ENCODE data around the gene CENPM.

Gene CENPM

DNA sequence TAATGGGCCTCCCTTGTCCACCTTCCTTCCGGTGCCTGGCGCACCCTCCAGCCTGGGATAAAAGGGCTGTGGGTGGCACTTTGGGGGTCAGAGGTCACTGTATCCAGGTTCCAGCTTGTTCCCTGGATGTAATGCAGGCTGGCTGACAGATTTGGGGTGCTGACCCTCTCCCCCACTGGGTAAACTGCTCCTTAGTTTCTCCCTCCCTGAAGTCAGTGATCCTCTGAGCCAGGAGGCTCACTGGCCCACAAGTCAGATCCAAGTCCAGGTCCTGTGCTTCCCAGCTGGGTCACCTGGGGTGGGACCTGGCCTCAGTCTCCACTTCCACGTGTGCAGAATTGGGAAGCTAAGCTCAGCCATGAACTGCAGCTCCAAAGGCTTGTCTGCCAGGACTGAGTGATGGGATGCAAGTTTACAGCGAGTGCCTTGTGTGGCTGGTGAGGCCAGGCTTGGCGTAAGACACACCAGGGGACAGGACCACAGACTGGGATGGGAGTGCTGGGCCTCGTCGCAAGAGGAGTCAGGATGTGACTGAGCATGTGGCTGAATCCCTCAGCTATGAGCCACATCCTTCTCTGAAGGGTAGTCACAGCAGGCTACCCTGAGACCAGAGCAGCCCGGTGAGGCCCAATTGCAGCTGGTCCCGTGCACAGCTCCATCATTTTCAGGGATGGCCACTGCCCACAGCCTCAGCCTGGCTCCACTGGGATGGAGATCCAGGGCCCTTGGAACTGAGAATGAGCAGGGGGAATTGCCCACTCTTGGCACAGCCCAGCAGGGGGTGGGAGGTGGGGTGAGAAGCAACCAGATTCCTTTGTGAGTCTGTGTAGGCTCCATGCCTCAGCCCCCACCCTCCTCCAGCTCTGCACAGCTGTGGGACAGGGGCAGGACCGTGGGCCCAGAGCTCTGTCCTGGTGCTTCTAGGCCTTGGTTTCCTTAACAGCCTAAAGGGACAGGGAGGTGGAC lies 39.2 kb downstream of the CENPM start:
- Mint-ChIP-seq H3K9me3 (no peaks in the 10 kb centered on the region), H3K4me3 (no peak overlapping the region), H3K36me3 (ENCODE audit: low read depth) (peaks cover 45% of the 10 kb centered on the region), H3K4me1 (ENCODE audit: low read depth) (peaks cover 36% of the 10 kb centered on the region), H3K27ac (peak overlapping the region; percentile 66), H3K27me3 (peaks cover 25% of the 10 kb centered on the region)
- DNase-seq, result peak; percentile 50

DNA sequence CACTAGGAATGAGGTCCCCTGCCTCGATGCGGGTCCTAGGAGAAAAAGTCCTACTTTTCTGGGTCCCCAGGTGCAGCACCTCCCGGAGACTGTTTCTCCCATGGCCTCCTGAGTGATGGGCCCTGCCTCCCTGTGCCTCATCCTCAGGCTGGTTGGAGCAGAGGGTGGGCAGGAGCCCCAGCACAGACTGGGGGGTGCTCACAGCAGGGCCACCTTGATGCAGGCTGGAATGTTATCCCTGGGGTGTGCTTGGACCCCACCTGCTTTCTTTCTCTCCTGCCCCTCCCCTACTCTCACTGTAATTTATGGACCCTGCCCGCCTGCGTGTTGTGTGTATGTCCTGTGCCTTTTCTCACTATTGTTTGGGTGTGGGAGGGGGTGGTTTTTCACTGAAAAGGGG lies 40.1 kb downstream of the CENPM start:
- H3K27ac Mint-ChIP-seq, result no peak overlapping the region
- H3K27me3 Mint-ChIP-seq, result peaks cover 16% of the 10 kb centered on the region
- H3K4me3 Mint-ChIP-seq, result no peak overlapping the region
- no peak for DNase-seq
- H3K36me3 Mint-ChIP-seq (ENCODE audit: low read depth), result peaks cover 54% of the 10 kb centered on the region
- H3K4me1 Mint-ChIP-seq (ENCODE audit: low read depth), result peaks cover 30% of the 10 kb centered on the region
- no peaks in the 10 kb centered on the region for H3K9me3 Mint-ChIP-seq

DNA sequence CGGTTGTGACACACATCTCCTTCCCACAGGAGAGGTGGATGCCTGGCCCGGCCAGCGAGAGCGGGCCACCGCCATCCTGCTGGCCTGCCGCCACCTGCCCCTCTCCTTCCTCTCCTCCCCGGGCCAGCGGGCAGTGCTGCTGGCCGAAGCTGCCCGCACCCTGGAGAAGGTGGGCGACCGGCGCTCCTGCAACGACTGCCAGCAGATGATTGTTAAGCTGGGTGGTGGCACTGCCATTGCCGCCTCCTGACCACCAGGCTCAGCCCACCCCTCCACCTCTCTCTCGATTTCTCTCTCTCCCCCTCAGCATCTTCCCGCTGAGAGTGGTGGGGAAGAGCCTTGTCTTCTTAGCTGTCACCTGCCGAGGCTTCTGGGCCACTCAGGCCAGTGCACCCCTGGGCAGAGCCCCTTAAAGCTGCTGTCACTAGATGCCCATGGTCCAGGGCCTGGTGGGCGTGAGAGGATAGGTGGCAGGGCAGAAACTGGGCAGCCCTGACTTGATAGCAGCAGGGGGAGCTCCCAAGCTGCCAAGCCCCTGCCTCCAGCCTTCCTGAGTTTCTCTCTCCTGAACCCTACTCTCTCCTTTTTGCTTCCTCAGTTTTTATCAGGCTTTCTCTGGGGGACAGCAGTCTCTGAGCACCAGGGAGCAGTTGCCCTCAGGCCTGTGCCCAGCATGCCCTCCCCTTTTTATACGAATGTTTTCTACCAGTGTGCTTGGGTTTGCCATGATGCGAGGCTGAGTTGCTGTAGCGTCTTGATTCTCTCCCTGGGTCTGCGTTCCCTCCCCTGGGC lies 41.3 kb downstream of the CENPM start:
- Mint-ChIP-seq H3K4me1 (ENCODE audit: low read depth) (peaks cover 24% of the 10 kb centered on the region), H3K9me3 (no peaks in the 10 kb centered on the region), H3K27me3 (peaks cover 9% of the 10 kb centered on the region), H3K4me3 (no peak overlapping the region), H3K27ac (peak overlapping the region; percentile 61), H3K36me3 (ENCODE audit: low read depth) (peaks cover 63% of the 10 kb centered on the region)
- no peak for DNase-seq

DNA sequence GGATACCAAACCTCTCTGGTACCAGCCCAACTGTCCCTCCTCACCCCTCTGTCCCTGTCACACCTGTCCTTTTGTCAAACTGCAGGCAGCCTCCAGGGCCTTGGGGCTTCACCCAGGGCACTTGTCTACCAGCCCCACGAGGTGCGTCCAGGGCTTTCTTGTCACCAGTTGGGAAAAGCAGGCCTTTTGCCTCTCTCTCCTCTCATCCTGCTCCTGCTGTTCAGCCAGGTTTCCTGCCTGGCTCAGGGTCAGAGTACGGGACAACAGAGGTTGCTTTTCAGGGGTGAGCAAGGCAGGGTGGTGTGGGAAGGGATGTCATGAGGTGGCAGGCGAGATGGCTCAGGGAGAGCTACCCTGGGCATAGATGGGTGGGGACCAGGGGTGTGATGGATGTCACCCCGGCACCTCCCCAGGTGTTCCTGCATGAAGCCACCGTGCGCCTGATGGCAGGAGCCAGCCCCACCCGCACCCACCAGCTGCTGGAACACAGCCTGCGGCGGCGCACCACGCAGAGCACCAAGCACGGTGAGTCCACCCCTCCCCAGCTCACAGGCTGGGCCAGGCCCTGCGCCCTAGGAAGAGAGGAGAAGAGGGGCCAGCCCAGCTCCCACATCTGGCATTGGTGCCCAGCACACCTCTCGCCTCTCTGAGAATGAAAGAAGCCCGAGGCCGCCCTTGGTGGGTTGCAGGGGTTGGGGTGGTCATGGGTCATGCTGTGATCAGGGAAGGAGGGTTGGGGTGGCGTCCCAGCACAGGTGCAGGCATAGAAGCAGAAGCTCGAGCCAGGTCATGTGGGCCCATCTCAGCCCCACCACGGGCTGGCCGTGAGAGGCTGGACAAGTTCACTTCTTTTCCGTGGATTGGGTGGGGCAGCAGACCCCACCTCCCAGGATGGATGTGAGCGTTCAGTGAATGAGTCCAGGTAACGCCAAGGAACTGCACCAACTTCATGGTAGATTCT lies 42.2 kb downstream of the CENPM start:
- Mint-ChIP-seq H3K4me3 (no peak overlapping the region), H3K27ac (peak overlapping the region; percentile 65), H3K36me3 (ENCODE audit: low read depth) (peaks cover 72% of the 10 kb centered on the region), H3K4me1 (ENCODE audit: low read depth) (peaks cover 24% of the 10 kb centered on the region), H3K27me3 (peaks cover 7% of the 10 kb centered on the region), H3K9me3 (no peaks in the 10 kb centered on the region)
- no peak for DNase-seq

DNA sequence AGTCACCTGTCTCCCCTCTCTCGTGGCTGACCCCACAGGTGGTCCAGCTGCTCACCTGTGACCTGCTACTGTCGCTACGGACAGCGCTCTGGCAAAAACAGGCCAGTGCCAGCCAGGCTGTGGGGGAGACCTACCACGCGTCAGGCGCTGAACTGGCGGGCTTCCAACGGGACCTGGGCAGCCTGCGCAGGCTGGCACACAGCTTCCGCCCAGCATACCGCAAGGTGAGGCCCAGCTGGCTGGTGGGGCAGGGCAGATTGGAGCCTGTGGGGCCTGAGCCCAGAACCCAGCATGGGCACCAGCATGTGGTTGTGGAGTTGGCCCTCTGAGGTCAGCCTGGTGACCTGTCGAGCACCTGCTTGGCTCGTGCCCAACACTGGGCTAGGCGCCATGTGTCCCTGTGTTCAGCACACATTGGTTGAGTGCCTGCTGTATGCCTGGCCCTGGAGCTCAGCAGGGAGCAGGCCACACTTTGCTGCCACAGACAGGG lies 44.0 kb downstream of the CENPM start:
- Mint-ChIP-seq H3K27ac (peak overlapping the region; percentile 26), H3K9me3 (no peaks in the 10 kb centered on the region), H3K36me3 (ENCODE audit: low read depth) (peaks cover 87% of the 10 kb centered on the region), H3K27me3 (no peaks in the 10 kb centered on the region), H3K4me1 (ENCODE audit: low read depth) (peaks cover 9% of the 10 kb centered on the region), H3K4me3 (no peak overlapping the region)
- no peak for DNase-seq

DNA sequence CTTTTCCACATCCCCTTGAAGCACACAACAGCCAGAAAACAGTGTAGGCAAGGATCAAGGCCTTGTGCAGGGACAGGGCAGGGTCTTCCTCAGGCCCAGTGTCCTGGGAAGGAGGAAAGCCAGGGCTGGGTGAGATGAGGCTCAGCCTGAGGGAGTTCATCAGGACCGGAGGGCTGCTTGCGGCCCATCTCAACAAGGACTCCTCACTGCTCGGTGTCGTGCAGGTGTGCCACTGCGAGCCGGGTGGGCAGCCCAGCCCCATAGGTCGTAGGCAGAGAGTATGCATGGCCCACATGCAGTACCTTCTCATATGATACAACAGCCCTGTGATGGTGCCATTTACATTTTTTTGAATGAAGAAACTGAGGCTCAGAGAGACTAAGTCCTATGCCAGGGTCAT lies 44.9 kb downstream of the CENPM start:
- Mint-ChIP-seq H3K27ac (no peak overlapping the region), H3K27me3 (no peaks in the 10 kb centered on the region), H3K36me3 (ENCODE audit: low read depth) (peaks cover 91% of the 10 kb centered on the region), H3K4me3 (no peak overlapping the region), H3K4me1 (ENCODE audit: low read depth) (peaks cover under 1% of the 10 kb centered on the region), H3K9me3 (no peaks in the 10 kb centered on the region)
- no peak for DNase-seq

DNA sequence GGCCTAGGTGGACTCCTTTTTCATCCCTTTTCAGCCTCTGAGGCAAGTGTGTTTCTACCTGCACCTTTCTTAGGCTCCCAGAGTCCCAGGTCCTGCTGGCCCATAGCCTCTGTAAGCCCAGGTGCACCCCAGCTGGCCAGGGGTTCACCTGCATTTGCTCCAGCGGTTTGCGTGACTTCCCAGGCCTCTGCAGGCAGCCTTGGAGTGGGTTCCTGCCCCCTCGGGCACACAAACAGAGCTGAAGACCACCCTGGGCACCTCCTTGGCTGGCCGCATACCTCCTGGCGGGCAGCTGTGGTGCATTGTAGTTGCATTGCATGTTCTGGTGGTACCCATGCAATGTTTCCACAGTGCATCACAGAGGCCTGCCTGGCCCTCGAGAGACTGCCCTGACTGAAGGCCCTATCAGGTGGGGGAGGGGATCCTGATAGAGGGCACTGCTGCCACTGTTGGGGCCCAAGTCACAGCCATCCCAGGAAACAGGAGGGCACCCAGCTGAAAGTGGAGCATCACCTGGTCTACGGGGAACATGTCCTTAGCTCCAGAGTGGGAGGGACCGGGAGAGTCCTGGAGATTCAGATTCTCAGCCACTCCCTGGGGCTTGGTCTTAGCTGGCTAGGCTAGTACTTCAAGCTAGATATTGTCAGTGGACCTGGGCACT lies 46.2 kb downstream of the CENPM start:
- no peak for DNase-seq
- H3K27me3 Mint-ChIP-seq, result no peaks in the 10 kb centered on the region
- H3K36me3 Mint-ChIP-seq (ENCODE audit: low read depth), result peaks cover 95% of the 10 kb centered on the region
- no peak overlapping the region for H3K27ac Mint-ChIP-seq
- H3K4me1 Mint-ChIP-seq (ENCODE audit: low read depth), result peaks cover 2% of the 10 kb centered on the region
- no peak overlapping the region for H3K4me3 Mint-ChIP-seq
- H3K9me3 Mint-ChIP-seq, result no peaks in the 10 kb centered on the region

DNA sequence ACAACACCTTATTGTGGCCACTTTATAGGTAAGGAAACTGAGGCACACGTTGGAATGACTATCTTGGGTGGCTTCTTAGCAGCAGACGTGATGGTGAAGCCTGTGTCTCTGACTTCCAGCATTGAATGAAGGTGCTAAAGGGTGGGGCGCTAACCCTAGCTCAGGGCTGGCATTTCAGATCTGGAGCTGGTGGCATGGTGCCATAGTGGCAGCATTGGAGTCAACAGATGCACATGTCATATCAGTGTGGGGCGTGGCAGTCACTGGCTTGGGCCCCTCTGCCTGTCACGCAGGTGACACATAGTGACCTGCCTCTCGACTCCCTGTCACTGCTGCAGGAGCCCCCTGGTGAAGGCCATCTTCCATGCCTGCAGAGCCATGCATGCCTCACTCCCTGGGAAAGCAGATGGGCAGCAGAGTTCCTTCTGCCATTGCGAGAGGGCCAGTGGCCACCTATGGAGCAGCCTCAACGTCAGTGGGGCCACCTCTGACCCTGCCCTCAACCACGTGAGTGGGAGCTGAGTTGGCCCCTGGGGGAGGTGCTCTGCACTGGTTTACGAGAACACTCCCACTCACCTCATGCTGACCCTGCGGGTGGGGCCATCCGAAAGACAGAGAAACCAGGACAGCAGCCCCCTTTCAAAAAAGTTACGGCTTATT lies 46.8 kb downstream of the CENPM start:
- DNase-seq, result no peak
- Mint-ChIP-seq H3K36me3 (ENCODE audit: low read depth) (peaks cover 95% of the 10 kb centered on the region), H3K4me1 (ENCODE audit: low read depth) (peaks cover 2% of the 10 kb centered on the region), H3K4me3 (no peak overlapping the region), H3K27me3 (no peaks in the 10 kb centered on the region), H3K9me3 (no peaks in the 10 kb centered on the region), H3K27ac (peak overlapping the region; percentile 52)

DNA sequence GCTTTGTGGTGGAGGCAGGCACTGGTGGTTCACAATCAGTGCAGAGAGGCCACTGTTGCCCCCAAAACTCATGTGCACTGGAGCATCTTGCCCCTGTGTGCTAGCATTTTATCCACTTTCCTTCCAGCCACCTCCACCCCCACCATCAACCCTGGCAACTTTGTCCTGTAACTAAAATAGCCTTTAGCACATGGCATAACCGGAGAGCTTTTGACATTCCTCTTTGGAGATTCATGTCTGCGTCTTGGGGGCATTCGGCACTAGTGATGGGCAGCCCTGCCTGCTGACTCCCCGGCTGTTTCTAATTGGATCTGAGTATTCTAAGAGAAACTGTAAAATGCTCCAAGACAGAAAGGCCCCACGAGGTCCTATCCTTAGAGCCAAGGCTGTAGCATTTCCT lies 47.8 kb downstream of the CENPM start:
- no peaks in the 10 kb centered on the region for H3K9me3 Mint-ChIP-seq
- H3K27me3 Mint-ChIP-seq, result no peaks in the 10 kb centered on the region
- no peak for DNase-seq
- H3K36me3 Mint-ChIP-seq (ENCODE audit: low read depth), result peaks cover 95% of the 10 kb centered on the region
- H3K27ac Mint-ChIP-seq, result no peak overlapping the region
- H3K4me3 Mint-ChIP-seq, result no peak overlapping the region
- H3K4me1 Mint-ChIP-seq (ENCODE audit: low read depth), result peaks cover 2% of the 10 kb centered on the region

DNA sequence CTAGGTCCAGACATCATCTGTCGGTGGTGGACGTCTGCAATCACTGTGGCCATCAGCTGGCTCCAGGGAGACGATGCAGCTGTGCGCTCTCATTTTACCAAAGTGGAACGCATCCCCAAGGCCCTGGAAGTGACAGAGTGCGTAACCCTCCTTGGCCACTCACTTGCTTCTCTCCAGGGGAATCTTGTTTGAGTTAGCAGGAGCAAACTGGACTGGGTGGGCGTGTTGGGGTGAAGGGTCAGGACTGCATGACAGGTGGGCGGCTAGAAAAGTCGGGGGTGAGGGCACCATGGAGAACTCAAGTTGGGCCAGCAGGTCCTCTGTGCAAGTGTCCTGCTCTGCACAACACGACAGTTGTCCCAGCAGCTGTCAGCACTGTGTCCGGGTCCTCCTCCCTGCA lies 48.3 kb downstream of the CENPM start:
- Mint-ChIP-seq H3K9me3 (no peaks in the 10 kb centered on the region), H3K4me1 (ENCODE audit: low read depth) (peaks cover 2% of the 10 kb centered on the region), H3K36me3 (ENCODE audit: low read depth) (peaks cover 96% of the 10 kb centered on the region), H3K4me3 (no peak overlapping the region), H3K27ac (peak overlapping the region; percentile 37), H3K27me3 (no peaks in the 10 kb centered on the region)
- no peak for DNase-seq

DNA sequence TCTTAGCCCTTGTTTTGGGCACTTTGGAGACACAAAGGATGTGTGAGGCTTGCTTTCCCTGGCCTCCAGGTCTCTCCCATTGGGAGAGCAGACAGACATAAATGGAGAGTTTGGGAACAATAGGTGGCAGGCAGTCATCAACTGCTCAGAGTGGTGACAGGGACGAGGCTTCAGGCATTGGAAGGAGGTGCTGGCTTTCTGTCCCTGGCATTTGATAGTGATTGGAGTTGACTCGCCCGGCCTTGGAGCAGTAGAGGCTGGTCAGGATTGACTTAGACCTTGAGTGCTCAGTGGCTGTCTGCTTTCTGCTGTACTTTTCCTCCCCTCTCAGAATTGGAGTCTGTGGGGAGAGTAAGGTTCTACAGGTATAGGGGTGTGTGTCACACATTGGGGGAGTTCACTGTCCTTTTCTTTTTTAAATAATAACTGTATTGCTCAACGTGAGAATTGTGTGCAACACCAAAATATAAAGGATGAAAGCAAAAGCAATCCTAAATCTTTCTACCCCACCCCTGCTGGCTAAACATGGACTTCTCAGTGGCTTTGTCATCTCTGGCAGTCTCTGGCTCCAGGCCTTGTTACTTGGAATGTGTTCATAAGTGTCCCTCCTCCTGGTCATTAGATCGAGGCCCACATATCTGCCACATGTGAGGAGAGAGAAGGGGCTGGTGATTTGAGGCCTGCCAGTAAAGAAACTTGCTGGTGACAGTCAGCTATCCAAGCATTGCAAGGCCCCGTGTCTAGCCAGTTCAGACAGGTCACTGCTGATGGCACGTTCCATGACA lies 53.2 kb downstream of the CENPM start:
- no peak overlapping the region for H3K4me3 Mint-ChIP-seq
- peaks cover 90% of the 10 kb centered on the region for H3K36me3 Mint-ChIP-seq (ENCODE audit: low read depth)

DNA sequence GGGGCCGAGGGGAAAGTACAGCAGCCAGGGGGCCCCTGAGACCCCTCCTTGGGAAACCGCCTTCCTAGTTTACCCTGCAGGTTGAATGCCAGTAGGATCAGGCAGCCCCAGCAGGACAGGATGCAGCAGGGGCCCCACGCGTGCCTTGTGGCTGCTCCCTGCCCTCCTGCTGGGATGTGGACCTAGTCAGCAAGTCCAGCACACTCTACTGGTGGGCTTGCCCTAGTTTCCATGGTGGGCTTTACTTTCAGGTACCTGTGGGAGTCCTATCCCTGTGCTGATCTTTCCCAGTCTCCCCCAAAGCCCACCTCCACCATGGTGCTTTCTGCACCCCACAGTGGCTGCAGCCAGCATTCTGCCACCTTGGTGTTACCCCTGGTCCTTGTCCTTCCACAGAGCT lies 54.2 kb downstream of the CENPM start:
- no peak overlapping the region for H3K4me3 Mint-ChIP-seq

More for the DNA sequence above, 53.2 kb downstream of the CENPM start:
- Mint-ChIP-seq H3K4me1 (ENCODE audit: low read depth) (peaks cover 2% of the 10 kb centered on the region), H3K27ac (peak overlapping the region; percentile 18), H3K9me3 (no peaks in the 10 kb centered on the region), H3K27me3 (no peaks in the 10 kb centered on the region)
- DNase-seq, result no peak

More for the DNA sequence above, 54.2 kb downstream of the CENPM start:
- Mint-ChIP-seq H3K27me3 (no peaks in the 10 kb centered on the region), H3K27ac (peak overlapping the region; percentile 52), H3K4me1 (ENCODE audit: low read depth) (peaks cover 2% of the 10 kb centered on the region), H3K9me3 (no peaks in the 10 kb centered on the region), H3K36me3 (ENCODE audit: low read depth) (peaks cover 91% of the 10 kb centered on the region)
- DNase-seq, result no peak

Measured in activated T-cell treated with anti-CD3 and anti-CD28 coated beads, Interleukin-2, amount 50 U/mL, for 24 hours (primary cell).